DMS 273 (cell line): ENCODE results near the gene ANKRD10.

Experiments
- DNase-seq: peaks from one replicate; lab custom pipeline; 2025; ENCODE audit not compliant: unreplicated experiment; lab: John Stamatoyannopoulos, UW

The ANKRD10 gene

DNA sequence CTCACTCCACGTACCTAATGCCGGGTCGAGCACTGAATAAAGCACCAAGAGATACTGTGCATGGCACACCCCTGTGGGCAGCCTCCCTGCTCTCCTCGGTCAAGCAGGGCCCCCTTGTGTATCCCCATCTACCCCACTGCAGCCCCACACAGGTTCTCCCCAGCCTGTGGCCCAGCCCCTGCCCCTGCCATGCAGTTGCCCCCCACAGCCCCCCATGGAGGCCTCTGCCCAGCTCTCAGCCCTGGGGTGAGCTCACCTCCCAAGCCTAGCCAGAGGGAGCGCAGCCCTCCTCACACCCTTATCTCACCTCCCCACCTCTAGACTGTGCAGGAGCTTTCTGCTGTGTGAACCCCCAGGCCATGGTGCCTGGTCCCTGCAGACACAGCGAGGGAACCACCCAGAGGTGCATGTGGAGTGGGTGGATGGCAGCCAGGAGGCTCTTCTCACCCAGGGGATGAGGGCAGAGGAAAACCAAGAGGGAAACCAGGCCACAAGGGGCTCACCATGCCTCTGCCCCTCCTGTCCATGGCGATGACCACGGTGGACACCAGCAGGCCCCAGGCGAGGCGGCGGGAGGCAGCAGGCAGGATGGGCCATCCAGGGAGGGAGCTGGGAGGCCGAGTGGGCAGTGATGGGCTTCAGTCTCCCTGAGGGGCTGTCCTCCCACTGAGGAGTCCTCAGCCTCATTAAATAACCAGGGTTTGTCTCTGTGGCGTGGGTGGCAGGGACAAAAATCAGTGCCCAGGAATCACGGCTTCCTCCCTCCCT, 83.2 kb downstream of the ANKRD10 start:
- DNase-seq, result no peak

DNA sequence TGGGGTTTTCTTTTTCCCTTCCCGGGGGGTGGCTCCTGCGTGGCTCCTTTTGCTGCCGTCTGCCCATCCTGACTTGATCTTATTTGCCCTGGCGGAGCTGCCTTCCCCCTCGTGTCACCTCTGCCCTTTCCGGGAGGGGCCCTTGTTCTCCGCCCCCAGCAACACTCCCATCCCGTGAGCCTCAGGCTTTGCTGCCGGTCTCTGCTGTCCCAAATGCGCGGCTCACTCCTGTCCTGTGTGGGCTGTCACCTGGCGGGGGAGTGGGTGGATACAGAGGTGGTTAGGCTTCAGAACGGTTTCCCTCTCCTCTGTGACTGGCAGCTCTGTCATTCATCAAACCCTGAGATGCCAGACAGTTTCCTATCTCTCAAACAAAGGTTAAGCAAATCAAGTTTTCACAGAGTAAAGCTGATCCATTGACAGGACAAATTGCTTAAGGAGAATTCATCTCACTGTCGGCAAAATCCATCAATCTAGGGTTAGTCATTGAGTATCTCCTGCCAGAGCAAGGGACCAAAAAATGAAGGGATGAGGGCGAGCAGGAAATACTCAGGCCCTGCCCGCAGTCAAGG, 84.0 kb downstream of the ANKRD10 start:
- no peak for DNase-seq

DNA sequence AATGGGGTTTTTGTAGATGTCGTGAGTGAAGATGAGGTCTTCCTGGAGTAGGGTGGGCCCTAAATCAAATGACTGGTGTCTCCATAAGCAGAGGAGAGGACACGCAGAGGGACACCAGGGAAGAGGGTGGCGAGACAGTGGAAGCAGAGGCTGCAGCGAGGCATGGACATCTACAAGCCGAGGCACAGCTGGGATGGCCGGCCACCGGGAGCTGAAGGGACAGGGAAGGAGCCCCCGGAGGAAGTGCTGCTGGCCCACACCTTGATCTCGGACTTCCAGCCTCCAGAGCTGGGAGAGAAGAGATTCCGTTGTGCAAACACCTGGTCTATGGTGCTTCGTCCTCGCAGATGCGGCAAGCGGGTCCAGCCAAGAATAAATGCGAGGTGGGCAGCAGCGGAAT, 84.5 kb downstream of the ANKRD10 start:
- DNase-seq, result no peak

DNA sequence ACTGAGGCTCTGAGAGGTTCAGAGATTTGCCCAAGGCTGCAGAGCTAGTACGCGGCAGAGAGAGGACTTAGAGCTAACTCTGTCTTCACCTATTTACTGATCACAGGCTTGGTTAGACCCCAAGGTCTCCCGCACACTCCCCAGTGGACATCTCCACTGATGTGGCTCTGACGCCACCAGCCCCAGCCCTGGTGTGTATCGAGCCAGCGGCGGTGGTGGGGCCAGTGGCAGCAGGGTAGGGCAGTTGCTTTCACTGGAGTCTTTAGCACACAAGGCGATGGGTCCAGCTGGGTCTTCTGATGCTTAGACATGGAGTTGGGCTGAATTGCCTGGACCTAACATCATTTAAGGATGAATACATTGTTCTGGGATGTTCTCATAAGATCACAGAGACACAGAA, 85.4 kb downstream of the ANKRD10 start:
- no peak for DNase-seq

DNA sequence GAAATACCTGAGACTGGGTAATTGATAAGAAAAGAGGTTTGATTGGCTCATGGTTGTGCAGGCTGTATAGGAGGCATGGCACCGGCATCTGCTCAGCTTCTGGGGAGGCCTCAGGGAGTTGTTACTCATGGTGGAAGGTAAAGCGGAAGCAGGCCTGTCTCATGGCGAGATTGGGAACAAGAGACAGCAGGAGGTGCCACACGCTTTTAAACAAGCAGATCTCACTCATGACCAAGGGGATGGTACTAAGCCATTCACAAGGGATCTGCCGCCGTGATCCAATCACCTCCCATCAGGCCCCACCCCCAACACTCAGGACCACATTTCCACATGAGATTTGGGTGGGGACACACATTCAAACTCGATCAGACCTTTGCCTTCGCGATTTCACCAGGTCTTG, 86.2 kb downstream of the ANKRD10 start:
- DNase-seq, result no peak
